GM18517 (cell line): ENCODE results near the gene GRAMD4.

ENCODE experiments used
- ATAC-seq: cut with Tn5 transposase; IDR thresholded peaks from one replicate; pipeline ENCODE4 v1.9.1; 2021; ENCODE audit warnings: mild to moderate bottlenecking, moderate library complexity; ENCODE audit not compliant: unreplicated experiment

GRAMD4 gene

GRCh38 chr22:46596032-46596441 is 24.1 kb upstream of the GRAMD4 start:
- no peak for ATAC-seq

GRCh38 chr22:46596819-46597218 is 23.4 kb upstream of the GRAMD4 start:
- ATAC-seq: no peak

GRCh38 chr22:46598224-46598623 is 22.0 kb upstream of the GRAMD4 start:
- ATAC-seq: no peak

- no peak for ATAC-seq
Measured at GRCh38 chr22:46598737-46599424, 21.3 kb upstream of the GRAMD4 start.

- no peak for ATAC-seq
Measured at GRCh38 chr22:46600273-46600796, 19.9 kb upstream of the GRAMD4 start.

- no peak for ATAC-seq
Measured at GRCh38 chr22:46602025-46602424, 18.2 kb upstream of the GRAMD4 start.

- no peak for ATAC-seq
Measured at GRCh38 chr22:46604306-46604690, 15.9 kb upstream of the GRAMD4 start.

GRCh38 chr22:46605117-46605516 is 15.1 kb upstream of the GRAMD4 start:
- ATAC-seq: no peak

GRCh38 chr22:46606886-46607285 is 13.3 kb upstream of the GRAMD4 start:
- ATAC-seq: no peak

GRCh38 chr22:46607483-46608114 is 12.6 kb upstream of the GRAMD4 start:
- no peak for ATAC-seq

GRCh38 chr22:46609175-46609690 is 11.0 kb upstream of the GRAMD4 start:
- no peak for ATAC-seq

GRCh38 chr22:46609724-46610201 is 10.4 kb upstream of the GRAMD4 start:
- no peak for ATAC-seq

- no peak for ATAC-seq
Measured at GRCh38 chr22:46610356-46610755, 9.8 kb upstream of the GRAMD4 start.

GRCh38 chr22:46611189-46611588 is 9.0 kb upstream of the GRAMD4 start:
- no peak for ATAC-seq

- no peak for ATAC-seq
Measured at GRCh38 chr22:46612341-46612903, 7.8 kb upstream of the GRAMD4 start.

GRCh38 chr22:46612904-46613605 is 7.1 kb upstream of the GRAMD4 start:
- no peak for ATAC-seq

- ATAC-seq: no peak
Measured at GRCh38 chr22:46613606-46614021, 6.6 kb upstream of the GRAMD4 start.

- no peak for ATAC-seq
Measured at GRCh38 chr22:46614025-46614931, 5.9 kb upstream of the GRAMD4 start.

- ATAC-seq: no peak
Measured at GRCh38 chr22:46617207-46617985, 2.8 kb upstream of the GRAMD4 start.
